GM21825 (cell line): Measurements from ENCODE around the gene GYS1.
"Not testable (repeated sequence)": the region's sequence is repeated elsewhere in the genome, so short reads cannot be mapped to it uniquely, and the experiment has no call there.

Experiments used
- ATAC-seq: cut with Tn5 transposase; IDR thresholded peaks from one replicate; pipeline ENCODE4 v1.9.1; 2021; ENCODE audit warnings: mild to moderate bottlenecking, moderate library complexity; ENCODE audit not compliant: unreplicated experiment

Gene GYS1

DNA sequence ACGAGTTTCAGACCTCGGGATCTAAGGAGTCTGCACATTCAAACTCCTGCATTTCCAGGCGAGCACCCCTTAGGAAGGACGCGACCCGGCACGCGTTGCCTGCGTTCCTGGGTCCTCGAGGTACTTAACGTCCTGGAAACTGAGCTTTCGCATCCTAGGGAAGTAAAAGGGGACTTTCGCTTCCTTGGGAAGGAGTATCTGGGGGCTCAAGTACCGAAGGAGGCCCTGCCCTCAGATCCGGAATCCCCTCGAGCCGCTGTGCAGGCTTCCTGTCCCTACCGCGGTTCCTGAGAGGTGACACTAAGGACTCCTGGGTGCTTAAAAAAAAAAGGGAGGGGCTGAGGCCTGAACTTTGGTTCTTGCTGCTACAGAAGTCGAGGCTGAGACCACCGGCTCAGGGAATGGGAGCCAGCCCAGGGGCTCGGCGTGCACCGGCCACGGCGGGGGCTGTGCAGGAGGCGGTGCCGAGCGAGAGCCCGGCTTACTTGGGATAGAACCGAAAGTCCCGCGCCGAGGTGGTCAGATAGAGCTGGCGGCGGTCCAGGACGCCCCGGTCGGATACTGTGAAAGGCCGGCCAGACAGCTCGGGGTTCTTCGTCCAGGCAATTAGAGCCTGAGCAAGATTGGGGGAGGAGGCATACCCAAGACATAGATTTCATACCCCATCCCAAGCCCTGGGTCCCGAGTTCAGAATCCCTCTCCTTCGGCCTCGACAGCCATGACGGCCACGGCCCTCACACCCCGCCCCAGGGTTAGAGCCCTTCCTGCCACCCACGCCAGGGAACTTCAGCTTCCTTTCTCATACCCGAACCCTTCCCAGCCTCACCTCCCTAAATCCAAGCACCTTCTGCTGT, 25.5 kb upstream of the GYS1 start:
- not testable (repeated sequence) for ATAC-seq

DNA sequence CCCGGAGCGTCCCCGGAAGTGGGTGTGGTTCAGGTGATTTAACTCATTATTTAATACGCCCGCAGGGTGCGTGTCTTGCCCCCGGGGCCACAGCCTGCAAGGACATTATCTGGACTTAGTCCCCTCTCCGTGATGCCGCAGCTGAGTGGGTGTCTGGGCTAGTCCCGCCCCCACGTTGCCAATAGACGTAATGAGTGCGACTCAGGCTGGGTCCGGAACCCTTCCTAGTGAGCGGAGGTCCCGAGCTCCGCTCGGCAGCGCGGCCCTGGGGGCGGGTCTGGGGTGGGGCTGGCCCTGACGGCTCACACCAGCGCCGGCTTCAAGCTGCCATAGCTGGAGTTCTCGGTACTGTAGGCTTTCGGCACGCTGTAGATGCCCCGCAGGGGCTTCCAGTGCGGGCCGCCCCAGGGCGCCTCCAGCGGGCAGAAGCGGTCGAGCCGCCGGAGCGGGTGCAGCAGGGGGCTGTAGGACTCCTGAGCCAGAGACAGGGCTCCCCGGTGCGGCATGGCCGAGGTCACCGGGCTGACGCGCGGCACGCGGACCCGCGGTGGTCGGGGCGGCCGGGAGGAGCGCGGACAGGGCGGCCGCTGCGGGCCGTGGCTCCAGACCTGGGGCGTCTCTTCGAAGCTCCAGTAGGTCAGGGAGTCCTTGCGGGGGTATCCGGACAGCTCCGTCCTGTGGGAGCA, 24.7 kb upstream of the GYS1 start:
- ATAC-seq: peak; percentile 38

DNA sequence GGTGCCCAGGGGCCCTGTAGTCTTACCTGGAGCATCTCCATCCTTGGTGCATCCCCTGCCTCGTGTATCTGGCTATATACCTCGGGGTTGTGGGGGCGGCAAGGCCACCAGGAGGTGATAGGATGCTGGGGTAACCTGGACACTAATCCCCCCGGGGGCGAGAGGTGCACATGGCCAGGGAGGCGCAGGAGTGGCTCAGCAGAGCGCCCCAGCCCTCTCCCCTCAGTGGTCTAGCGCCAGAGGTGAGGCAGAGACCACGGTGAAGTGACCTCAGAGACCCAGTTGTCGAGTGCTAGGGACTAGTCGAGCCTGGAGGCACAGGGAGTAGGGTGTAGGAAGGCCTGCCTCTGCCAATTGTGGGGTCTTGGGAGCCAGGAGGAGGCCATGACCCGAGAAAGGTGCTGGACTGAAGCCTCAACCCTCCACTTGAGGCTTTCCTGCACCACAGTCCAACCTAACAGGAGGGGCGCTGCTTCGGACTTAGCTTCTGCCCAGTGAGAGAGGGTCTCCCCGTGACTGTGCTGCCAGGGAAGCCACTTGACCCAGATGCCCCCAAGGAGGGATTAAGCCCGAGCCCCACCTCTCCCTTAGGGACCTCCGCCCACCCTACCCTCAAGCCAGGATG, 24.0 kb upstream of the GYS1 start, which contains the start of gene LHB:
Gene LHB, minus strand, starts transcription at position 51 of the 625 bp plus-strand sequence. Its CDS starts 10 bp downstream, at position 41.
- no peak for ATAC-seq

DNA sequence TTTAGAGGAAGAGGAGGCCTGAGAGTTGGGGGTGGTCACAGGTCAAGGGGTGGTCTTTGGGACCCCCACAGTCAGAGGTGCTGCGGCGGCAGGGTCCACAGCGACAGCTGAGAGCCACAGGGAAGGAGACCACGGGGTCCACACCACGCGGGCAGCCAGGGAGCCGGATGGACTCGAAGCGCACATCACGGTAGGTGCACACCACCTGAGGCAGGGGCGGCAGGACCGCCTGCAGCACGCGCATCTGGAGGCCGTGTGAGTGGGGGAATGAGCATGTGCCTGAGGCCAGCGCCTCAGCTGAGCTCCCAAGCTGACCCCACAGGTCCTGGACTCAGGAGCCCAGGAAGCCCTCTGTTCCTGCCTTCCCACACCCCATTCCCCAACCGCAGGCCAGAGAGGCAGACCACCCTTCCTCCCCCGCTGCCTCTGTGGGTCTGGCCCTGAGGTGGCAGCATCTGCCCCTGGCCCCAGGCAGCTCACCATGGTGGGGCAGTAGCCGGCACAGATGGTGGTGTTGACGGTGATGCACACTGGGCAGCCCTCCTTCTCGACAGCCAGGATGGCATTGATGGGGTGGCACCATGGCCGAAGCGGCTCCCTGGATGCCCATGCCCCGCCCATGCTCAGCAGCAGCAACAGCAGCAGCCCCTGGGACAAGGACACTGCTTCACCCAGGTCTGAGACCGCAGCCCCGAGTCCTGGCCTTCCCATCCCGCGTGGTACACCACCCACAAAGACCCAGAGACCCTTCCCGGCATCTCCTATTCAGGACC, 23.1 kb upstream of the GYS1 start:
- no peak for ATAC-seq

DNA sequence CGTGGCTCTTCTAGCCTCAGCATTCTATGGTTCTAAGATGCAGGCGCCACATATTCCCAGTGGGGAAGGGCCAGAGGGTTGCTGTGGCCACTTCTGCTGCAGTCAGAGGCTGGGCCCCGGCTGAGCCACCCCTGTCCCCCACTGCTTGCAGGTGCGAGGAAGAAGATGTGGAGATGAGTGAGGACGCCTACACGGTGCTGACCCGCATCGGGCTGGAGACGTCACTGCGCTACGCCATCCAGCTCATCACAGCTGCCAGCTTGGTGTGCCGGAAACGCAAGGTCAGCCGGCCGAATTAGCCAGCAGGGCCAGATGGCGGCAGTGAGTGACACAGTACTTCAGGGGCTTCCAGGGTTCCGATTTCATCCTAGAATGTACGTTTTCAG, 21.8 kb upstream of the GYS1 start:
- no peak for ATAC-seq

DNA sequence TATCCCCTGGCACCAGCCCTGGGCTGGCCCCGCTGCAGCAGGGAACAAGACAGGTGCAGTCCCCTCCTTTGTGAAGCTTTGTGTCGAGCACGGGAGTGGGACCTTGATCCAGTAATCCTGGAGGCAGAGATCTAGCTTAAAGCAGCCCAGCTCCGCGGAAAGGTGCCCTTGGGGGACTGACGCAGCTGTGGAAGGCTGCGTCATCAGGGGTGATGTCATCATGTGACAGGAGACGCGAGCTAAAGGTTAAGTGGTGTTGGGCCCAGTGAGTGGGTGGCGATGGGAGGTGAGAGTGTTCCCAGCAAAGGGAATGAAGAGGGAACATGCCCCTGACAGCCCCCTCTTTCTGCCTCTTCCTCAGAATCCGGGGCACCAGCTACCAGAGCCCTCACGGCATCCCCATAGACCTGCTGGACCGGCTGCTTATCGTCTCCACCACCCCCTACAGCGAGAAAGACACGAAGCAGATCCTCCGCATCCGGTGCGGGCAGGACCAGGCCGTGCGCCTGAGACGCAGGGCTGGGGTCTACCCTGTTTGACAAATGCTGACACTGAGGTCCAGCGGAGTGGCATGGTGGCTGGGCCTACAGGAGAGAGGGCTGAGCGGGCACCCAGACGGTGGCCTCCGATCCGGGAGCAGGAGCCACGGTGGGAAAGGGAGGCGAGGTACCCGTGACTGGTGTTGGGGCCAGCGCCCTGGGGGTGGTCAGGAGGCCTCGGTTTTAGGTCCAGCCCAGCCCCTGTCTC, 21.2 kb upstream of the GYS1 start:
- ATAC-seq: no peak

DNA sequence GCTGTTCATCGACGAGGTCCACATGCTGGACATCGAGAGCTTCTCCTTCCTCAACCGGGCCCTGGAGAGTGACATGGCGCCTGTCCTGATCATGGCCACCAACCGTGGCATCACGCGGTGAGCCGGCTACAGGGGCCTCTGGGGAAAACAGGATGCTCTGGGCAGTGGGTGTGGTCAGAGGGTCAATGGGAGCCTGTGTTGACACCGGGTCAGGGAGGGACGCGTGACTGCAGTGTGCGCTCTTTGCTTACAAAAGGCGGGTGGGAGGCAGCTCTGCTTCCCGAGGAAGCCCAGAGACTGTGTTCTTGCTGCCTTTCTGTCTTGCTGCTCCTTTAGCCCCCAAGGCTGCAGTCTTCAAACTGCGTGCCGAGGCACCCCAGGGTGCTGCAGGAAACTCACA, 18.1 kb upstream of the GYS1 start:
- no peak for ATAC-seq

DNA sequence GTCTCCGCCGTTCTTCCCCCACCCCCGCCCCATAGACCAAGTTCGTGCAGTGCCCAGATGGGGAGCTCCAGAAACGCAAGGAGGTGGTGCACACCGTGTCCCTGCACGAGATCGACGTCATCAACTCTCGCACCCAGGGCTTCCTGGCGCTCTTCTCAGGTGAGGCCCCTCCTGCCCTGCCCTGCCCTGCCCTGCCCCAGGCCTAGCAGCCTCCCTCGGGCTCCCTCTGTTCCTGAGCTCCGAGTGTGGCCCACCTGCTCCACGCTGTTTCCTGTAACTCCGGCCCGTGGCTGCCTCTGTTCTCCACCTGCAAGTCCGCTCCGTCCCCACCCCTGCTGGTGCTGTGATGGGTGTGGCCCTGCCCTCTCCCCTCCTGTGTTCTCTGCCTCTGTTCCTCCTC, 17.3 kb upstream of the GYS1 start:
- no peak for ATAC-seq

DNA sequence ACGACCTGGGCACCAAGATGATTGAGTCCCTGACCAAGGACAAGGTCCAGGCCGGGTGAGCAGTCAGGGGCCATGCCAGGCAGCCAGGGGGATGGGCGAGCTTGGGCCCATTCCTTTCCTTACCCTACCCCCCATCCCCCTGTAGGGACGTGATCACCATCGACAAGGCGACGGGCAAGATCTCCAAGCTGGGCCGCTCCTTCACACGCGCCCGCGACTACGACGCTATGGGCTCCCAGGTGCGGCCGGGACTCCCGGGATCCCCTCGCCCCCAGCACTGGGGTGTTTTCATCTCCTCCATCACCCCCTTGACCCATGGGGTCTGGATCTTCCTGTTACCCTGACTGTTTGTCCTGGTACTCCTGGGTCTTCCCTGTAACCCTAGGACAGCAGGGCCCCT, 16.7 kb upstream of the GYS1 start:
- no peak for ATAC-seq

DNA sequence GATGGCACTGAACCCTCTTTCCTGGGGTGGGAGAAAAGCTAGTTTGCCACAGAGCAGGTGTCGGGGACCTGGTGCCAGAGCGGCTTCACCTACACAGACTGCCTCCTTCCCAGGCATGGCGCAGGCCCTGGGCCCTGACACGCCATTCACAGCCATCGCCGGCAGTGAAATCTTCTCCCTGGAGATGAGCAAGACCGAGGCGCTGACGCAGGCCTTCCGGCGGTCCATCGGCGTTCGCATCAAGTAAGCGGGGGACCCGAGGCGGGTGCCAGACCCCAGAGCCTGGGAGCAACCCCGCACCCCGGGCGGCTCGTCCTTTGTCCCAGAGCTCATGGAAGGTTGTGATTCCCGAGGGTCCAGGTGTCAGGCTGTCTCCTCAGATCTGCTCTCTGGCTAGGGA, 13.8 kb upstream of the GYS1 start:
- no peak for ATAC-seq

DNA sequence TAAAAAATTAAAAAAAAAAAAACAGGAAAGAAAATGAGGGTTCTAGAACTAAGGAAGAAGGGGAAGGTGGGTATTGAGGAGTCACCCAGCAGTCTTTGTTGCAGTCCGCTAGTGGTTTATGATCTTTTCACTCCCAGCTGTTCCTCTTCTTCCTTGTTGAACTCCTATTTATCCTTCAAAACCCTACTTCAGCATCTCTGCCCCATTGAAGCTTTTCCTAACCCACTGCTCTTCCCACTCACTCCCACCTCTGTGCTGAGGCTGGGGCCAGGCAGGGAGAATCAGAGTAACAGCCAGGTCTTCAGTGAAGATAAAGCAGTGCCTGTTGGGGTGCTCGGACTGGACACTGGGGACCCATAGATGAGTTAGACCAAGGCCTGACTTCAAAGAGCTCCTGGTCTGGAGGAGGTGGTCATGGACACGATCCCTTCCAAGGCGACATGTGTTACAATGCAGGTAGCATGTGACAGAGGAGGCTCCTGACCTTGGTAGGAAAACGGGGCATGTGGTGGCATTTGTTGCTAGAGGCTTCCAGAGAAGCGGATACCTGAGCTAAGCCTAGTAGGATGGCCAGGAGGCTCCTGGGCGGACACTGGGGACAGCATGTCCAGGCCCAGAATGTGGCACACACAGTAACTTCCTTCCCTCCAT, 12.0 kb upstream of the GYS1 start:
- no peak for ATAC-seq

DNA sequence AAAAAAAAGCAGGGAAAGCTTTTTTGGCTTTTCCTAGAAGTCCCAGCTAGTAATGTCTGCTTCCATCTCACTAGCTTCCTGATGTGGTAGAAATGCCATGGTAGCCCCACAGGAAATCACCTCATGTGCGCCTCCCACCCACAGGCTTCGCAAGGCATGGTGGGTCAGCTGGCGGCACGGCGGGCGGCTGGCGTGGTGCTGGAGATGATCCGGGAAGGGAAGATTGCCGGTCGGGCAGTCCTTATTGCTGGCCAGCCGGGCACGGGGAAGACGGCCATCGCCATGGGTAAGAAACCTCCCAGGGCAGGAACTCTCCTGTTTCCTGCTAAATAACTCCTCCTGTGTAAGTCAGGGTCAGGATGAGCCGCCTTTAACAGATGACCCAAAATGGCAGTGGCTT, 11.0 kb upstream of the GYS1 start:
- no peak for ATAC-seq

DNA sequence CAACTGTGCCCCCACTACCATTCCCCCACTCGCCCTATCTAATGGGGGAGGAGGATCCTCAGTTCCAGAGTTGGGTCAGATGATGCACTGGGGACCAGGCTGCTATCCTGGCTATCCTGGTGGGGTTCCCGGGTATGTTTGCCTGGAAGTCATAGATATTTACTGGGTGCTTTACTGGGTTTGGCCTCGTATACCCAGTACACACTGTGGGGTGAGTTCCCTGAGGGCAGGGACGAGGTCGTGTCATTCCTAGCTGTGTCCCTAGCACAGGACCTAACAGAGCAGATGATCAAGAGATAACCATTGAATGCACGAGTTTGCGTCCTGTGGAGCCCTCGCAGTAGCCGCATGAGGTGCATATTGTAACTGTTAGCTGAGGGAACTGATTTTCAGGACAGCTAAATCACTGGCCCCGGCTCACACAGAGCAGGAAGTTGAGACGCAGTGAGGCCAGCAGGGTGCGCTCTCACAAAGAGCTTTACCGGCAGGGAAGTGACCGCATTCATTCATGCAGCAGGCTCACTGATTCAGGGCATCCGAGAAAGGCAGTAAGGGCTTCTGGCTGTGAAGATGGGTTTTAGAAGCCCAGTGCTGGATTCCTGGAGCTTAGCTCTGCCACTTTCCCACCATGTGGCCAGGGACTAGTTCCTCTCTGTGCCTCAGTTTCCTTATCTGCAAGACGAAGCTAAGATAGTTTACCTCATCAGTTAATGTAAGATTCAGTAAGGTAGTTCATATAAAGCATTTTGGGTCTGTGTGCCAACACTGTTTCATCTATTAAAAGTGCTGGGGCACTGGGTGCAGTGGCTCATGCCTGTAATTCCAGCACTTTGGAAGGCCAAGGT, 6.6 kb upstream of the GYS1 start:
- ATAC-seq: no peak

DNA sequence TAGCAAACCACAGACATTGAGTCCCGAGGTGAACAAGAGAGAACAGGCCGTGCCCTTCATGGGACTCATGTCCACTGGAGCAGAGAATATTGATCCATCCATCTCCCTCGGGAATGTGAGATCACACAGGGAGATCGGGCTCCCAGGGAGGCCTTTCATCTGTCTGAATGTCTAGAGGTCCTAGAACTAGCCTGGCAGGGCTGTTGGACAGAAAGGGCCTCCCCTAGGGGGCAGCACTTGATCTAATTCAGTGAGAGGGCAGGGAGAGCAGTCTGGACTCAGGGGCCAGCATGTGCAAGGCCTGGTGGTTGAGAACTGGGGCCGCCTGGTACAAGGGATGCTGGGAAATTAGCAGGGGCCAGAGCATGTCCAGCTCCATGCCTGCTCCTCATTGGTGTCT, 4.9 kb upstream of the GYS1 start:
- no peak for ATAC-seq

DNA sequence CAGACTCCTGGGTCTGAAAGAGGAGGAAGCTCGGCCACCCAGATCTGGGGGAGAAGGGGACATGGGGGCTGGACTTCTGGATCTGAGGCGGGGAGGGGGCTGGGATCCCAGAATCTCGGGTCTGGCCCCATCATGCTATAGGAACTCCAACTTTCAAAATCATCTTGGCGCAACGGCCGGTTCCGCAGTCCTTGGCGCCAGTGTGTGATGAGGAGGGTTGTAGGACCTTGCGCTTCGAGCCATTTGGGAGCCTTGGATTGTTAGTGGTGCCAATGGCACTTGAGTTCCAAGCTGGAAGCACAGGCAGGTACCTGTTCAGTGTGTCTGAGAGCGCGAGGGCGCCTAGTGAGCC, 902 bp upstream of the GYS1 start:
- ATAC-seq: no peak

DNA sequence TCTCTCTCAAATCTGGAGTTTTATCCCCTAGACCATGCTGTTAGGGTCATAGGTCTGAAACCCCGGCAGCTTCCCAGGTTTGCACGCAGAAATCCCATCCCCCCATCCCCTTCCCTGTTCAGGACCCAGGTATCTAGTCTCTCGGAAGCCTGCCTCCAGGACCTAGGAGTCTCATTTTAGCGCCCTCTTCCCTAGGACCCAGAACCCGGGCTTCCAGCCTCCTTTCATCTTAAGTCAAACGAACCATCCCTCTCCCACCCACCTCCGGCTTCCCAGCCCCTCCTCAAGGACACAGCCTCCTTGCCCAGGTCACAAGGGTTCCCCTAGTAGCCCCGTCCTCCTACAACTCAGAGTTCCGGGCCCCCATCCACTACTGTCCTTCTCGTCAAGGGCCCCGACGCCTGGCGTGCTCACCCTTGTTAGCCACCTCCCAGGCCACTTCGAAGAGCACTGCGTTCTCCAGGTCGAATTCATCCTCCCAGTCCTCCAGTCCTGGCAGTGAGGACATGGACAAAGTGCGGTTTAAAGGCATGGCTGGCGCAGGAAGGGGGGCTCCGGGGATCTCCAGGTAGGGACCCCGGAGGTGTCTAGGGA, 431 bp downstream of the GYS1 start:
- ATAC-seq: peak; percentile 1

DNA sequence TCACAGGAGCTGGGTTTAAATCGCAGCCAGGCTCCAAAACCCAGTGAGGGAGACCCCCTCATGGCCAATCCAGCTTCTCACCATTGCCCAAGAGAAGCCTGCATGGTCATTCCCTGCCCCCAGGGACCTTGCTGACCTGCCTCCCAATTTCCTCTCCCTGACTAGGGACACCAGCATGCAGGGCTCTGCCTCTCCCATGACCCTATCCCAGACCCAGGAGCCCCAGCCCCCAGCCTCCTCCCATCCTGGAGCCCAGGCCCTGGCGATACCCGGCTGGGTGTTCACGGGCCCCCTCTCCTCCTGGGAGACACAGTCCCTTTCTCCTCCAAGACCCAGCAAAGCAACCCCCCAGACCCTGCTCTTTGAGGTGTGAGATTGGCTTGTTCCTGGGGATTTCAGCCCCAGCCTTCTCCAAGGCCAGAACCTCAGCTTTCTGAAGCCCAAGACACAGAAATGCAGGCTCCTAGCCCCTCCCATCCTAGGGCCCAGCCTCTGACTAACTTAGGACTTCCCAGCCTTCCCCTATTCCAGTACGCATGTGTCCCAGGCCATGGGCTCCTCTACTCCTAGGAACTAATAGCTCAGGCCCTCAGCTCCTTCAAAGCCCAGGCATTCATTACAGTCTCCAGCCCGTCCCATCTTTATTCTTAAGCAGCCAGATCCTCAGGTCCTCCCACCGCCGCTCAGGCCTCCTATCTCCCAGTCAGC, 1.1 kb downstream of the GYS1 start:
- no peak for ATAC-seq

DNA sequence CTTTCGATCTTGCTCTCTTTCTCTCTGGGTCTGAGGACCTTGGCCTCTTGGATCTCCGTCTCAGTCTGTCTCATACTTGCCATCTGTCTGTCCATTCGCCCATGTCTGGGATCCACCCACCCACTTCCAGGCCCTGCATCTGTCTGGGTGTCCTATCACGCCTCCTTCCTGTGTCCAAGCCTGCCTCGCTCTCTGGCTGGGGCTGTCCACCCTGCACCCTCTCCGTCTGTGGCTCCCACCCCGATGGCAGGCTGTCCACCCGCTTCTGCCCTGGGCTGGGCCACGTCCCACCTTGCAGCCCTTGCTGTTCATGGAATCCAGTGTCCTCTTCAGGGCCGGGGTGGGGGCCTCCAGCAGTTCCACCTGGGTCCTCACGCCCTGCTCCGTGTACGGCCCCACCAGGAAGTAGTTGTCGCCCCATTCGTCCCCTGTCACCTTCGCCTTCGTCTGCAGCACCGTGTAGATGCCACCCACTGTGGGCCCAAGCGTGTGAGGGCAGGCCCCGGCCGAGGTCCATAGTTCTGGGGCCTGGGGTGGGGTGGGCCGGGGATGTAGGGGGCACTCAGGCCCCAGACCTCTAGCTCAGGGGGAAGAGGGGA, 2.0 kb downstream of the GYS1 start:
- no peak for ATAC-seq
